H1 (cell line): ENCODE data around the gene PTCRA. TPM values are rescaled to one million over a fixed set of nuclear protein-coding genes. Genes with fewer than 3 reads are reported as not detected.
"Not testable (repeated sequence)": the region's sequence is repeated elsewhere in the genome, so short reads cannot be mapped to it uniquely, and the experiment has no call there.

ENCODE experiments used
- CTCF ChIA-PET: fragments of 300-600 bp; sonication (Branson Sonifier 250); formaldehyde crosslinking; loops from one replicate; lab custom pipeline; 2021; ENCODE audit not compliant: partially characterized antibody; lab: Charles Lee
- POLR2A ChIA-PET: fragments of 300-600 bp; sonication (Branson Sonifier 250); formaldehyde crosslinking; loops from one replicate; lab custom pipeline; 2021; ENCODE audit warnings: inconsistent platforms; ENCODE audit not compliant: partially characterized antibody; lab: Charles Lee
- DNase-seq, 2 experiments: peaks; one replicate each; pipeline versions ENCODE4 v3.0.0 to v3.0.0-alpha.2; 2010 to 2022; ENCODE audit warnings: low spot score in 2 of 2, low read depth in 1 of 2, mixed read lengths in 1 of 2
- FAIRE-seq: peaks from 2 replicates; lab custom pipeline; 2011; peaks lifted over from hg19 to GRCh38; lab: Jason Lieb, UNC
- H2AFZ ChIP-seq: 2 replicates; pipeline ENCODE4 v1.8.1; 2012; ENCODE audit warnings: low read length, inconsistent platforms
- H2AK5ac ChIP-seq: 2 replicates; pipeline ENCODE4 v1.6.1; 2013; ENCODE audit warnings: low read depth, low read length
- H2BK120ac ChIP-seq: replicated peaks from 2 replicates; pipeline ENCODE3; 2013; ENCODE audit warnings: low read depth, low read length, inconsistent platforms
- H2BK12ac ChIP-seq: 2 replicates; pipeline ENCODE4 v1.6.1; 2013; ENCODE audit warnings: low read depth, low read length
- H2BK15ac ChIP-seq: 2 replicates; pipeline ENCODE4 v1.6.1; 2013; ENCODE audit warnings: low read length
- H2BK20ac ChIP-seq: 2 replicates; pipeline ENCODE4 v1.6.1; 2013; ENCODE audit warnings: low read length
- H2BK5ac ChIP-seq: 2 replicates; pipeline ENCODE4 v1.6.1; 2013; ENCODE audit warnings: low read depth, low read length
- H3K14ac ChIP-seq: 2 replicates; pipeline ENCODE4 v1.6.1; 2013; ENCODE audit warnings: inconsistent platforms; ENCODE audit not compliant: insufficient read length
- H3K18ac ChIP-seq: 2 replicates; pipeline ENCODE4 v1.6.1; 2013; ENCODE audit warnings: low read length; ENCODE audit errors: extremely low read depth
- H3K23ac ChIP-seq: 2 replicates; pipeline ENCODE4 v1.6.1; 2013; ENCODE audit warnings: inconsistent platforms; ENCODE audit not compliant: insufficient read length
- H3K23me2 ChIP-seq: 2 replicates; pipeline ENCODE4 v1.6.1; 2013; ENCODE audit warnings: low read depth, low read length
- H3K27ac ChIP-seq: 2 replicates; pipeline ENCODE4 v1.6.1; 2011; ENCODE audit warnings: low read depth, low read length, inconsistent platforms
- H3K27me3 ChIP-seq, 4 experiments: replicated peaks in 1 of 4; 1 replicate in 1 of 4; 2 replicates in 3 of 4; pipeline versions ENCODE4 v1.6.1 to v1.8.1; 2011 to 2013; ENCODE audit warnings: low read length in 3 of 4, mild to moderate bottlenecking in 3 of 4, inconsistent platforms in 2 of 4, mixed read lengths in 2 of 4, moderate library complexity in 1 of 4; ENCODE audit not compliant: control insufficient read depth in 3 of 4, insufficient read depth in 3 of 4; ENCODE audit errors: extremely low read depth in 1 of 4
- H3K36me3 ChIP-seq, 4 experiments: 2 replicates each; pipeline versions ENCODE4 v1.6.1 to v1.8.1; 2011 to 2013; ENCODE audit warnings: mild to moderate bottlenecking in 4 of 4, low read length in 3 of 4, moderate library complexity in 2 of 4, control low read depth in 1 of 4, inconsistent platforms in 1 of 4; ENCODE audit not compliant: insufficient read depth in 4 of 4, control insufficient read depth in 2 of 4
- H3K4ac ChIP-seq: replicated peaks from 2 replicates; pipeline ENCODE3; 2013; ENCODE audit warnings: low read length, low read depth, mixed read lengths, inconsistent platforms; ENCODE audit not compliant: insufficient read length
- H3K4me1 ChIP-seq, 4 experiments: replicated peaks in 1 of 4; 1 replicate in 1 of 4; 2 replicates in 3 of 4; pipeline versions ENCODE4 v1.6.1 to v1.8.1; 2011 to 2013; ENCODE audit warnings: low read length in 3 of 4, inconsistent platforms in 2 of 4, mixed read lengths in 1 of 4; ENCODE audit not compliant: insufficient read depth in 4 of 4, control insufficient read depth in 3 of 4
- H3K4me2 ChIP-seq, 2 experiments: 2 replicates each; pipeline versions ENCODE4 v1.6.1 to v1.8.1; 2011 to 2013; ENCODE audit warnings: low read depth in 2 of 2, low read length in 2 of 2, control low read depth in 1 of 2, inconsistent platforms in 1 of 2, mild to moderate bottlenecking in 1 of 2; ENCODE audit not compliant: insufficient read depth in 1 of 2
- H3K4me3 ChIP-seq, 4 experiments: fragments of 200-600, 300-600 bp in 1 of 4; sonication (generic), shearing (Covaris generic), sonication (Bioruptor Twin) in 1 of 4; 2 replicates each; pipeline versions ENCODE4 v1.5.1 to v1.8.1; 2011 to 2016; ENCODE audit warnings: low read length in 4 of 4, low read depth in 3 of 4, control low read depth in 2 of 4, inconsistent platforms in 2 of 4, mild to moderate bottlenecking in 2 of 4, mixed read lengths in 1 of 4, moderate library complexity in 1 of 4; ENCODE audit not compliant: insufficient read depth in 2 of 4; ENCODE audit errors: extremely low read depth in 1 of 4
- H3K56ac ChIP-seq: replicated peaks from 2 replicates; pipeline ENCODE3; 2013; ENCODE audit warnings: low read depth, mild to moderate bottlenecking, mixed read lengths, low read length, inconsistent platforms; ENCODE audit not compliant: insufficient read length
- H3K79me1 ChIP-seq: 2 replicates; pipeline ENCODE4 v1.6.1; 2013; ENCODE audit warnings: low read depth, low read length, control low read depth
- H3K79me2 ChIP-seq, 2 experiments: 2 replicates each; pipeline versions ENCODE4 v1.6.1 to v1.8.1; 2012 to 2013; ENCODE audit warnings: low read length in 2 of 2, mild to moderate bottlenecking in 2 of 2, inconsistent platforms in 1 of 2; ENCODE audit not compliant: insufficient read depth in 2 of 2, control insufficient read depth in 1 of 2
- H3K9ac ChIP-seq, 4 experiments: replicated peaks in 1 of 4; 1 replicate in 1 of 4; 2 replicates in 3 of 4; pipeline versions ENCODE4 v1.6.1 to v1.8.1; 2011 to 2013; ENCODE audit warnings: low read depth in 3 of 4, low read length in 3 of 4, control low read depth in 2 of 4, mild to moderate bottlenecking in 2 of 4, moderate library complexity in 2 of 4, inconsistent platforms in 1 of 4; ENCODE audit errors: extremely low read depth in 1 of 4
- H3K9me3 ChIP-seq, 2 experiments: 2 replicates each; pipeline versions ENCODE4 v1.6.1 to v1.8.1; 2012 to 2013; ENCODE audit warnings: mild to moderate bottlenecking in 2 of 2, moderate library complexity in 2 of 2, control low read depth in 1 of 2, inconsistent platforms in 1 of 2, low read depth in 1 of 2, low read length in 1 of 2, mixed read lengths in 1 of 2; ENCODE audit not compliant: insufficient read depth in 2 of 2
- H4K20me1 ChIP-seq, 2 experiments: replicated peaks in 1 of 2; 2 replicates each; pipeline versions ENCODE3 to v1.8.1; 2011 to 2013; ENCODE audit warnings: inconsistent platforms in 2 of 2, low read length in 2 of 2, mild to moderate bottlenecking in 1 of 2; ENCODE audit not compliant: insufficient read depth in 2 of 2, control insufficient read depth in 1 of 2
- H4K5ac ChIP-seq: 2 replicates; pipeline ENCODE4 v1.6.1; 2013; ENCODE audit warnings: low read length, low read depth, mixed read lengths, inconsistent platforms; ENCODE audit not compliant: insufficient read length
- H4K8ac ChIP-seq: 2 replicates; pipeline ENCODE4 v1.8.0; 2013; ENCODE audit warnings: mild to moderate bottlenecking, moderate library complexity, low read length, inconsistent platforms; ENCODE audit not compliant: insufficient read depth; ENCODE audit errors: extremely low read depth
- H4K91ac ChIP-seq: replicated peaks from 2 replicates; pipeline ENCODE3; 2013; ENCODE audit warnings: low read length, mixed read lengths, inconsistent platforms; ENCODE audit not compliant: insufficient read length
- CTBP2 ChIP-seq: IDR thresholded peaks from 2 replicates; pipeline ENCODE4 v1.7.0; 2011; ENCODE audit warnings: borderline replicate concordance, mild to moderate bottlenecking, moderate library complexity, mixed read lengths, low read length; ENCODE audit not compliant: insufficient read depth, insufficient read length
- NRF1 ChIP-seq: IDR thresholded peaks from 2 replicates; pipeline ENCODE4 v1.6.1; 2011; ENCODE audit warnings: mild to moderate bottlenecking, low read depth, low read length, improper control_type of control experiment
- RFX5 ChIP-seq: IDR thresholded peaks from 2 replicates; pipeline ENCODE4 v1.6.1; 2011; ENCODE audit warnings: low read depth, low read length, improper control_type of control experiment, borderline replicate concordance
- SIN3A ChIP-seq, 2 experiments: IDR thresholded peaks in 1 of 2; conservative IDR thresholded peaks in 1 of 2; 2 replicates each; pipeline ENCODE4 v1.6.1; 2011 to 2012; ENCODE audit warnings: low read length in 2 of 2, improper control_type of control experiment in 1 of 2, low read depth in 1 of 2, mild to moderate bottlenecking in 1 of 2
- WGBS, 2 experiments: shearing (Covaris generic) in 1 of 2; methylation state at CpG; one replicate each; pipeline versions ENCODE4 v1.1.6 to v1.1.7; 2013 to 2015; ENCODE audit warnings: low lambda C conversion rate in 2 of 2, mixed read lengths in 2 of 2, inconsistent platforms in 1 of 2, low coverage in 1 of 2, missing lambda C conversion rate in 1 of 2; ENCODE audit not compliant: insufficient replicate concordance in 2 of 2, insufficient coverage in 1 of 2, insufficient read length in 1 of 2; ENCODE audit errors: extremely low coverage in 1 of 2, missing lambda C conversion rate in 1 of 2; 5-methylcytosine and 5-hydroxymethylcytosine counted together
- polyA plus RNA-seq, 7 experiments: library from polyadenylated mRNA; depleted of rRNA in 3 of 7; stranded (reverse) in 5 of 7; unstranded in 2 of 7; fragments of >200 nt in 5 of 7; fragments of 200-250 nt in 2 of 7; gene quantifications; 1 replicate in 5 of 7; 2 replicates in 1 of 7; 4 replicates in 1 of 7; pipeline versions ENCODE4 v1.2.1 to v1.2.3, GENCODE V29; 2011 to 2013; ENCODE audit warnings: missing spikeins in 2 of 7, mixed read lengths in 2 of 7
- total RNA-seq: library from RNA; stranded (reverse); fragmentation: NEBNext Ultra II Directional; extraction: Animal tissue kit (Norgen Biotek cat#: 25700); gene quantifications from 2 replicates; pipeline ENCODE4 v1.2.1, GENCODE V29; 2021
- TF ChIP-seq, protein P1 (sequence below): IDR thresholded peaks from 2 replicates; pipeline ENCODE4 v1.6.1; 2012; ENCODE audit warnings: low read length, inconsistent platforms

Gene PTCRA
- total and polyA plus RNA-seq, 2 of the 8 experiments (the other 6 are each of a cell fraction or from before 2014, with no cell fraction given) = not detected

DNA sequence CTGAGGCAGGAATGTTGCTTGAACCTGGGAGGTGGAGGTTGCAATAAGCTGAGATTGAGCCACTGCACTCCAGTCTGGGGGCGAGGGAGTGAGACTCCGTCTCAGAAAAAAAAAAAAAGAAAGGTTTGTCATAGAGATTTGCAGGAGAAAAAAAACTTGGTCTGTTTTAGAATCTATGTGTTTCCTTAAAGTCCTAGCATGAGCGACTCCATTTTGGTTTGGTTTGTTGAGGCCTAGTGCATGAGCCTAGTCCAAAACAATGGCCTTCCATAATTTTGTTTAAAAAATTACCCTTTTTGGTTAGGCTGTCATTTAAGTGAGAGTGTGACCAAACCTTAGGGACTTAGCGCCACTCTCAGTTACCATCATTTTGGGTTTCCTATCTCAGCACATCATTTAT lies 36.5 kb downstream of the PTCRA start (continued):
- TF ChIP-seq SIN3A (conservative IDR thresholded peaks at IDR 0.05 in 1 of 2, IDR thresholded peaks at IDR 0.05 in 1 of 2; ENCODE audit: low read depth in 1 of 2, low read length in 2 of 2) (no peak), NRF1 (no peak), RFX5 (no peak), CTBP2 (no peak)
- TF ChIP-seq, protein P1, sequence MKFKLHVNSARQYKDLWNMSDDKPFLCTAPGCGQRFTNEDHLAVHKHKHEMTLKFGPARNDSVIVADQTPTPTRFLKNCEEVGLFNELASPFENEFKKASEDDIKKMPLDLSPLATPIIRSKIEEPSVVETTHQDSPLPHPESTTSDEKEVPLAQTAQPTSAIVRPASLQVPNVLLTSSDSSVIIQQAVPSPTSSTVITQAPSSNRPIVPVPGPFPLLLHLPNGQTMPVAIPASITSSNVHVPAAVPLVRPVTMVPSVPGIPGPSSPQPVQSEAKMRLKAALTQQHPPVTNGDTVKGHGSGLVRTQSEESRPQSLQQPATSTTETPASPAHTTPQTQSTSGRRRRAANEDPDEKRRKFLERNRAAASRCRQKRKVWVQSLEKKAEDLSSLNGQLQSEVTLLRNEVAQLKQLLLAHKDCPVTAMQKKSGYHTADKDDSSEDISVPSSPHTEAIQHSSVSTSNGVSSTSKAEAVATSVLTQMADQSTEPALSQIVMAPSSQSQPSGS = no peak

DNA sequence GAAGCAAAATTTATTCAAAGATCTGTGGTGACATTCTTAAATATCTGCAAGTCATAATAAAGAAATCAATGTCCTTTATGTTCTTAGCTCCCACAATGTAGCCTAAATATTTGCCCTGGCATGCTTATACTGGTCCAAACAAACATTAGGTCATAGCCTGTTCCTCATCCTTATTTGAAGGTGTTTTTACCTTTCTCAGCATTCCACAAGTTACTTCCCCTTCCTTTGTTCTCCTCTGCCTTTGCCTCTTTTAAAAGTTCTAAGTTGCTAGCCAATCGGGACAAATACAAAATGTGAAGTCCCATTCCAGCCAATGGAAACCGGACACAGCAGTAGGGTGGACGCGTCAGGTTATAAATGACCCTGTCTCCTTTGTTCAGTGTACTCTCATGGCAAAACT lies 38.6 kb downstream of the PTCRA start:
- ChIA-PET POLR2A (interaction anchor here (0.9 to 1.5 kb wide), 3 partner anchors 9 to 24 kb away, joined by 4 to 6 read pairs (median 4); no protein-coding TSS in a partner anchor), CTCF (interaction anchor here (1.2 to 2.6 kb wide), 2 partner anchors 10 to 56 kb away, joined by 3 to 7 read pairs; no protein-coding TSS in a partner anchor)
- not testable (repeated sequence) for H2BK5ac ChIP-seq, H3K14ac ChIP-seq, H3K27me3 ChIP-seq, H3K18ac ChIP-seq, H3K36me3 ChIP-seq, H3K23me2 ChIP-seq, H3K23ac ChIP-seq, H4K91ac ChIP-seq, DNase-seq, H2BK20ac ChIP-seq, H3K9me3 ChIP-seq, H2BK15ac ChIP-seq, H4K20me1 ChIP-seq, H3K27ac ChIP-seq, H3K79me2 ChIP-seq, H4K5ac ChIP-seq, H3K4me2 ChIP-seq, H2BK12ac ChIP-seq, H3K4me1 ChIP-seq, H3K9ac ChIP-seq, H3K56ac ChIP-seq, H3K4ac ChIP-seq, H4K8ac ChIP-seq, FAIRE-seq, H2AFZ ChIP-seq, H2AK5ac ChIP-seq, H3K79me1 ChIP-seq, H2BK120ac ChIP-seq, H3K4me3 ChIP-seq
- WGBS, 2 experiments = 86% methylated on average over 4 of the region's 4 CpGs; no CpG with 5 or more reads in 1 of the 2 experiments
